Nephron (organoid): Measurements from ENCODE around the gene SEC23A.

ENCODE experiments used
- H3K27ac Mint-ChIP-seq, 3 experiments: 2 replicates each; pipeline ENCODE4 v1.8.0; 2020; ENCODE audit warnings: mixed read lengths in 3 of 3, mild to moderate bottlenecking in 2 of 3, moderate library complexity in 1 of 3
- H3K27me3 Mint-ChIP-seq: 2 replicates; pipeline ENCODE4 v1.8.0; 2021; ENCODE audit warnings: low read depth, mild to moderate bottlenecking, moderate library complexity, mixed read lengths
- H3K36me3 Mint-ChIP-seq: 2 replicates; pipeline ENCODE4 v1.8.0; 2020; ENCODE audit warnings: low read depth, mixed read lengths
- H3K4me1 Mint-ChIP-seq: 2 replicates; pipeline ENCODE4 v1.8.0; 2020; ENCODE audit warnings: mixed read lengths
- H3K4me3 Mint-ChIP-seq, 3 experiments: 2 replicates each; pipeline ENCODE4 v1.8.0; 2020; ENCODE audit warnings: mild to moderate bottlenecking in 3 of 3, mixed read lengths in 3 of 3, moderate library complexity in 2 of 3
- H3K9me3 Mint-ChIP-seq: 2 replicates; pipeline ENCODE4 v1.8.0; 2020; ENCODE audit warnings: mixed read lengths
- TF ChIP-seq, protein P1 (sequence below), 3 experiments: fragments of 200-600 bp; sonication (generic); IDR thresholded peaks; one replicate each; pipeline ENCODE4 v1.5.0; 2021; ENCODE audit warnings: antibody characterized with exemption in 3 of 3; ENCODE audit not compliant: unreplicated experiment in 3 of 3

SEC23A gene

GRCh38 chr14:39122330-39123138 lies 19.5 kb upstream of the SEC23A start:
- H3K9me3 Mint-ChIP-seq, result no peaks in the 10 kb centered on the region
- no peaks in the 10 kb centered on the region for H3K4me1 Mint-ChIP-seq
- TF ChIP-seq, protein P1, sequence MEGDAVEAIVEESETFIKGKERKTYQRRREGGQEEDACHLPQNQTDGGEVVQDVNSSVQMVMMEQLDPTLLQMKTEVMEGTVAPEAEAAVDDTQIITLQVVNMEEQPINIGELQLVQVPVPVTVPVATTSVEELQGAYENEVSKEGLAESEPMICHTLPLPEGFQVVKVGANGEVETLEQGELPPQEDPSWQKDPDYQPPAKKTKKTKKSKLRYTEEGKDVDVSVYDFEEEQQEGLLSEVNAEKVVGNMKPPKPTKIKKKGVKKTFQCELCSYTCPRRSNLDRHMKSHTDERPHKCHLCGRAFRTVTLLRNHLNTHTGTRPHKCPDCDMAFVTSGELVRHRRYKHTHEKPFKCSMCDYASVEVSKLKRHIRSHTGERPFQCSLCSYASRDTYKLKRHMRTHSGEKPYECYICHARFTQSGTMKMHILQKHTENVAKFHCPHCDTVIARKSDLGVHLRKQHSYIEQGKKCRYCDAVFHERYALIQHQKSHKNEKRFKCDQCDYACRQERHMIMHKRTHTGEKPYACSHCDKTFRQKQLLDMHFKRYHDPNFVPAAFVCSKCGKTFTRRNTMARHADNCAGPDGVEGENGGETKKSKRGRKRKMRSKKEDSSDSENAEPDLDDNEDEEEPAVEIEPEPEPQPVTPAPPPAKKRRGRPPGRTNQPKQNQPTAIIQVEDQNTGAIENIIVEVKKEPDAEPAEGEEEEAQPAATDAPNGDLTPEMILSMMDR (IDR thresholded peaks at IDR 0.05; ENCODE audit: unreplicated experiment in 3 of 3), result no peak
- peaks cover 22% of the 10 kb centered on the region for H3K36me3 Mint-ChIP-seq
- H3K27me3 Mint-ChIP-seq, result no peaks in the 10 kb centered on the region
- H3K4me3 Mint-ChIP-seq, result no peak overlapping the region
- no peak overlapping the region for H3K27ac Mint-ChIP-seq

DNA sequence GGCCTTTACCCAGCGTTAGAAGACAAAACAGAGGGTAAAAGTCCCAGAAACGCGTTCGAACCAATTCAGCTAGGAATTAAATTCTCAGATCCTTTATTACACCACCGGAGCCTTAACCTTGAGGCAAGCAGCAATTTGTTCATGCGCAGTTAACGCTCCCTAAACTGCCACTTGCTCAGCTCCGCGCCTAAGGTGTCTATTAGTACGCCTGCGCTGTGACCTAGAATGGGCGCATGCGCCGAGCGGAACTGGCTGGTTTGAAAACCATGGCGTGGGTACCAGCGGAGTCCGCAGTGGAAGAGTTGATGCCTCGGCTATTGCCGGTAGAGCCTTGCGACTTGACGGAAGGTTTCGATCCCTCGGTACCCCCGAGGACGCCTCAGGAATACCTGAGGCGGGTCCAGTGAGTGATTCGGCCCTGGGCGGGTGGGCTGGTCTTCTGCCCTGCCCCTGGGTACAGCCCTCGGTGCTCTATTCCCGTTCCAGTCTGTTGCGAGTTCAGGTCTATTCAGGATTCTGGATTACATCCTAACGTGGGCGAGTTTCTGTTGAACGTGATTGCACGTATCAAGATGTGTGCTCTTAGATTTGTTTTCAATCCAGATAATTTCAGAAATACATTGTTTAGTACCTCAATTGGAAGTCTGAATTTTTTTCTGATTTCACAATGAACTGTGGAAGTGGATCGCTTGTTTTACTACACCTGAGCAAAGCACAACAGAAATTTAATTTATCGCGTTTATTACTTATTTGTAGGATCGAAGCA lies 11.2 kb upstream of the SEC23A start, which contains the start of gene GEMIN2:
TSS of gene GEMIN2 (plus strand) at position 251 of the 766 bp plus-strand sequence. CDS start at position 267, 16 bp downstream.
- H3K36me3 Mint-ChIP-seq, result no peaks in the 10 kb centered on the region
- H3K4me3 Mint-ChIP-seq, result peak within 1 kb of the TSS; percentile 87 to 97 (median 93)
- peak within 1 kb of the TSS; percentile 80 to 97 (median 87) for H3K27ac Mint-ChIP-seq
- H3K9me3 Mint-ChIP-seq, result no peaks in the 10 kb centered on the region
- H3K27me3 Mint-ChIP-seq, result no peaks in the 10 kb centered on the region
- peaks cover 13% of the 10 kb centered on the region for H3K4me1 Mint-ChIP-seq
- TF ChIP-seq, protein P1 (IDR thresholded peaks at IDR 0.05; ENCODE audit: unreplicated experiment in 3 of 3), result no peak

- Mint-ChIP-seq H3K36me3 (no peaks in the 10 kb centered on the region), H3K27me3 (no peaks in the 10 kb centered on the region), H3K4me1 (peaks cover 13% of the 10 kb centered on the region), H3K4me3 (peak overlapping the region; percentile 87 to 97 (median 93)), H3K27ac (peak overlapping the region; percentile 80 to 97 (median 87)), H3K9me3 (no peaks in the 10 kb centered on the region)
- TF ChIP-seq, protein P1 (IDR thresholded peaks at IDR 0.05; ENCODE audit: unreplicated experiment in 3 of 3), result no peak
These were observed 10.6 kb upstream of the SEC23A start for GRCh38 chr14:39113685-39114072.

DNA sequence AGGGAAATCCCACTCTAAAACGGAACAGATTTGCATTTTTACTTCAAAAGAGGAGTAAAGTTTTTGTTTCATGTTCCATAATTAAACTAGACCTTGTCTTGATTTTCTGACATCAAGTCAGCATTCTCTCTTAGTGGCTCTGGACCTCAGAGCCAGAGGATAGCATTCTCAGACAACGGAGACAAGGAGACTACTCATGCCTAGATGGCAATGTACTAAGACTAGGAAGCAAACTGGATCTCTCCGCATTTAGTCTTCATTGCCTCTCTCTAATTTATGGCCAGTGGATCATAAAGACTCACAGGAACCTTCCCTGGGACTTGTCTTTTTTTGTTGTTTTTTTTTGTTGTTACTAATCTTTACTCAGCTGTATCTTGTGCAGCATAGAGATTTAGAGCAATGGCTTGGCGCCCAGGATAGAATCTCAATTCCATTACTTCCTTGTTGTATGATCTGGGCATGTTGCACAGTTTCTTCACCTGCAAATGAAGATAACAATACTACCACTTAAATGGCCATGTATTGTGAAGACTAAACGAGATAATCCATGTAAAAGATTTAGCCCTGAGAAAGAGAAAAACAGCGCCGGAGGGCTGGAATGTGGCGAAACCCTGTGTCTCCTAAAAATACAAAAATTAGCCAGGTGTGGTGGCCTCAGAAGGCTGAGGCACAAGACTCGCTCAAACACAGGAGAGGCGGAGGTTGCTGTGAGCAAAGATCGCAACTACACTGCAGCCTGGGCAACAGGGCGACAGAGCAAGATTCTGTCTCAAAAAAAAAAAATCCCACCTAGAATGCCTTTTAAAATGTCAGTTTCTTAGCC lies 7.1 kb upstream of the SEC23A start:
- TF ChIP-seq, protein P1 (IDR thresholded peaks at IDR 0.05; ENCODE audit: unreplicated experiment in 3 of 3), result no peak
- no peaks in the 10 kb centered on the region for H3K9me3 Mint-ChIP-seq
- H3K4me1 Mint-ChIP-seq, result peaks cover 13% of the 10 kb centered on the region
- no peak overlapping the region for H3K4me3 Mint-ChIP-seq
- no peak overlapping the region for H3K27ac Mint-ChIP-seq
- H3K27me3 Mint-ChIP-seq, result no peaks in the 10 kb centered on the region
- no peaks in the 10 kb centered on the region for H3K36me3 Mint-ChIP-seq

DNA sequence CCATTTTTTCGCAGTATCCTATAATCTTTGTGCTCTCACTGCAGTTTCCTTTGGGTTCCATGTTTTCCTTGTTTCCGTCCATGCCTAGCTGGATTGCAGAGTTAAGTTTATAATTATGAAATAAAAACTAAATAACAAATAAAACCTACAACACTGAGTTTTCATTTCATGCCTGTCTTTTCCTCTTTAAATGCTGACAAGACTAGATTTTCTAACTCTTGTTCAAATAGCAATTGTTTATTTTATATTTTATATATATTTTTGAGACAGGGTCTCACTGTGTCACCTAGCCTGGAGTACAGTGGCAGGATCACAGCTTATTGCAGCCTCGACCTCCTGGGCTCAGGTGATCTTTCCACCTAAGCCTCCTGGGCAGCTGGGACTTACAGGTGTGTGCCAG lies 5.8 kb upstream of the SEC23A start:
- H3K27me3 Mint-ChIP-seq, result no peaks in the 10 kb centered on the region
- TF ChIP-seq, protein P1 (IDR thresholded peaks at IDR 0.05; ENCODE audit: unreplicated experiment in 3 of 3), result no peak
- no peaks in the 10 kb centered on the region for H3K9me3 Mint-ChIP-seq
- peaks cover 6% of the 10 kb centered on the region for H3K4me1 Mint-ChIP-seq
- no peak overlapping the region for H3K27ac Mint-ChIP-seq
- H3K36me3 Mint-ChIP-seq, result no peaks in the 10 kb centered on the region
- no peak overlapping the region for H3K4me3 Mint-ChIP-seq
